DMS 273 (cell line): ENCODE measurements around the gene RAB7A.
"Not testable (repeated sequence)": the region's sequence is repeated elsewhere in the genome, so short reads cannot be mapped to it uniquely, and the experiment has no call there.

Experiments
- DNase-seq: peaks from one replicate; lab custom pipeline; 2025; ENCODE audit not compliant: unreplicated experiment; lab: John Stamatoyannopoulos, UW

The RAB7A gene

GRCh38 chr3:128749561-128749960 is 23.6 kb downstream of the RAB7A start:
- not testable (repeated sequence) for DNase-seq

GRCh38 chr3:128753715-128754114 is 27.7 kb downstream of the RAB7A start:
- DNase-seq, result no peak

GRCh38 chr3:128760042-128760441 is 34.1 kb downstream of the RAB7A start:
- DNase-seq, result no peak

GRCh38 chr3:128760881-128761280 is 34.9 kb downstream of the RAB7A start:
- no peak for DNase-seq

- no peak for DNase-seq
These were observed 35.4 kb downstream of the RAB7A start for GRCh38 chr3:128761392-128761791.

- no peak for DNase-seq
These were observed 38.0 kb downstream of the RAB7A start for GRCh38 chr3:128763967-128764366.

- no peak for DNase-seq
These were observed 38.9 kb downstream of the RAB7A start for GRCh38 chr3:128764863-128765262.

- no peak for DNase-seq
These were observed 41.2 kb downstream of the RAB7A start for GRCh38 chr3:128767094-128767750.

- DNase-seq, result no peak
These were observed 42.5 kb downstream of the RAB7A start for GRCh38 chr3:128768471-128768870.

- DNase-seq, result no peak
These were observed 44.4 kb downstream of the RAB7A start for GRCh38 chr3:128770387-128770786.

- not testable (repeated sequence) for DNase-seq
These were observed 47.2 kb downstream of the RAB7A start for GRCh38 chr3:128773189-128773588.

GRCh38 chr3:128773592-128773991 is 47.6 kb downstream of the RAB7A start:
- DNase-seq, result not testable (repeated sequence)

- DNase-seq, result no peak
These were observed 49.3 kb downstream of the RAB7A start for GRCh38 chr3:128775241-128775640.

- no peak for DNase-seq
These were observed 50.0 kb downstream of the RAB7A start for GRCh38 chr3:128775906-128776542.

- DNase-seq, result no peak
These were observed 54.3 kb downstream of the RAB7A start for GRCh38 chr3:128780101-128780837.

GRCh38 chr3:128781164-128781563 is 55.2 kb downstream of the RAB7A start:
- no peak for DNase-seq

GRCh38 chr3:128782282-128783146 is 56.5 kb downstream of the RAB7A start:
- DNase-seq, result no peak

GRCh38 chr3:128783774-128784173 is 57.8 kb downstream of the RAB7A start:
- no peak for DNase-seq

GRCh38 chr3:128784232-128784631 is 58.2 kb downstream of the RAB7A start:
- DNase-seq, result peak; percentile 46

- no peak for DNase-seq
These were observed 58.9 kb downstream of the RAB7A start for GRCh38 chr3:128784843-128785242.

- DNase-seq, result no peak
These were observed 60.5 kb downstream of the RAB7A start for GRCh38 chr3:128786434-128787020.
